HG03064 (cell line): ENCODE measurements around the gene NMUR1.

Source experiments
- ATAC-seq: cut with Tn5 transposase; IDR thresholded peaks from one replicate; pipeline ENCODE4 v1.9.1; 2021; ENCODE audit warnings: low read depth; ENCODE audit not compliant: unreplicated experiment

The NMUR1 gene

DNA sequence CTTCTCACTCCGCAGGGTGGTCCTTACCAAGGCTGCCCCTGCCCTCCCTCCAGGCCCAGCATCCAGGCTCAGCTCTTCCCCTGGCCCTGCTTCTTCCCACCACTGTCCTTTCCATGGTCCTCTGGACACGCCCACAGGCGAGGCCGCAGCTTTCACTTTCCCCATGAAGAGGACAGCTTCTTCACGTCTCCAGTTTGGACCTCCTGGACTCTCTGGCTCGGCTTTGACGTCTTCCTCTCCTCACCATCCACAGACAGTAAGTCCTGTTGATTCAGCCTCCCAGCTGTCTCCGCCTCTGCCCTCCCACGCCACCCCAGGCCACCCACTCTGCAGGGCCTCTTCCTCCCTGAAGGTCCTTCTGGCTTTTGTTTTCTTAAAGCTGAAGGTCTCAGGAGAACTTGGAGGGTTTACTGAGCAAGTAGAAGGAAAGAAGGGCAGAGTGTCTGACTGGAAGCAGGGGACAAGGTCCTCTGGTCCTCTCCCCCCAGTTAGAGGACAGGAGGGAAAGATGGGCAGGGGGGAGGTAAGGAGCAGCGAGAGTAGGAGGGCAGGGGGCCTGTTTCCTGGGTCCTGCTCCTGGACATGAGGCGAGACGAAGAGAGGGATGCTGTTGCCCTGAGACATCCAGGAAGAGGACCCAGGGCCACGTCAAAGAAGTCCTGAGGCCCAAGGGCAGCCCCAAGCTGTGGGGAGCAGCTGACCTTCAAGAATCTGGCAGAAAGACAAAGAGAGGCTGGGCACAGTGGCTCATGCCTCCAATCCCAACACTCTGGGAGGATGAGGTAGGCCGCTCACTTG lies 24.7 kb upstream of the NMUR1 start:
- ATAC-seq, result no peak

DNA sequence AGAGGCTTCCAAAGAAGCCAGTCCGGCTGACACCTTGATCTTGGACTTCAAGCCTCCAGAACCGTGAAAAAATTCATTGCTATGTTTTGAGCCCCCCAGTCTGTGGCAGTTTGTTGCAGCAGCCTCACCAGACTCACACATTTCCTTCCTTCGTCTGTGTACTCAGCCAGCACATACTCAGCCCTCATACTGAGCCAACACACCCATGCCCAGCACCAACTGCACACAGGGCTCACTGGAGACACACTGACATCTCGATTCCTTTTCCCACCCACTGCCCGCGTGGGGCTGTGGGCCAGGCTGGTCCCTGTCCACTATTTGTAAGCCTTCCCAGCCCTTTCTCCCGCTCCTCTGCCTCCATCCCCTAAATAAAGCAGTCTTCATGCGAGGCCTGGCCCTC lies 24.1 kb upstream of the NMUR1 start:
- ATAC-seq, result no peak

DNA sequence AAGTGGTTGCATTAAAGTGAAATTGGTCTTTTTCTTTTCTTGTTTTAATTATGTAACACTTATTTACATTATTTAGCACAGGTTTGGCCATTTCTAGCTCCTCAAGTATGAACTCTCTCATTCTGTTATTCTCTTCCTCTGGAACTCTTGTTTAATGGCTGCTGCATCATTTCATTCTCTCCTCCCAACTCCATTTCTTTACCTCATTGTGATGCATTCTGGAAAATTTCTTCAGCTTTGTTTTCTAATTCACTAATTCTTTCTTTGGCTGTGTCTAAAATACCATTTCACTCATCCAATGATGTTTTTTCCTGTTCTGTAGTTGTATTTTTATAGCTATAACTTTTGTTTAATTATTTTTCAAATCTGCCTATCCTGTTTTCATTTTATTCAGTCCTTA lies 22.5 kb upstream of the NMUR1 start:
- ATAC-seq, result no peak

DNA sequence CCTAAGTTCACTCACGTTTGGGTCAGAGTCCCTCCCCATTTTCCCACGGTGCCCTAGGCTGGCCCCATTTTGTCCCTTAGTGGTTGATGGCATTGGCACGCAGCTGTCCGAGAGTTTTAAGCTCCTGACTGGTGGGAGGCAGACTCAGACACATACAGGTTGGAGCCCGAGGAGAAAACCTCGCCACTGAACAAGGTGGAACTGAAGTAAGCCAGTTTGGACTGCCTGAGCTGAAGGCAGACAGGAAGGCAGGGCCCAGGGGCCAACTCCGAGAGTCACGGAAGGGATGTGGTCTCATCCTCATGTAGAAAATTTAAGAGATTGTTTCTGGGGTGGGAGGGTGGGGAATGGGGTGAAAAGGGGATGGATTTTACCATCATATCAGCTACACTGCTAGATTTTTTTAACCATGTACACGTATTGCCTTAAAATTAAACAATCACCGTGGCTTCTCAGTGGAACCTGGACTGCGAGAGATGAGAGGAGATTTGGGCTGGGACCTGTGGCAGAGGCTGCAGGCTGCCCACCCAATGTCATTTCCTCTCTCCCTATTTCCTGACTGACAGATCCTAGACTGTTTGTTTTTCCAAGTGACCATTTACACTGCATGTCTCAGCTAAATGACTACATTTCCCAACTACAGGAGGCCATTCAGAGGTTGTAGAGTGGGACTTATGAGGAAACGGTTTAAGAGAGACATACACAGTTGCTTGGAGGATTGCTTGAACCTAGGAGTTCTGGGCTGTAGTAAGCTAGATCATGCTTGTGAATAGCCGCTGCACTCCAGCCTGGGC lies 19.4 kb upstream of the NMUR1 start:
- ATAC-seq, result no peak

DNA sequence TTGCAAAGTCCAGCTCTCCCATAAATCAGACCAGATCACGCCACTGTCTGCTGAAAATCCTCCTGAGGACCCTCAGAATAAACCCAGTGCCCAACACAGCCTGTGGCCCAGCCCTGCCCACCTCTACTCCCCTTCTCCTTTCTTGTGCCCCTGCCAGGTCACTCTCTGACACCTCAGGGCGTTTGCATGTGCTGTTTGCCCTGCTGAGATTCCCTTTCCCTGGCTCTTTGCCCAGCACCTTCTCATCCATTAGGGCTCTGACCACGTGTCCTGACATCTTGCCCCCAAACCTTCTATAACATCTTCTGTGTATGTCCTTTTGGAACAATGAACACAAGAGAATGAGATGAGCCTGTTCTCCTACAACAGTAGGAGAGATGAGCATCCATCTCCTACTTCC lies 18.5 kb upstream of the NMUR1 start:
- ATAC-seq, result no peak

DNA sequence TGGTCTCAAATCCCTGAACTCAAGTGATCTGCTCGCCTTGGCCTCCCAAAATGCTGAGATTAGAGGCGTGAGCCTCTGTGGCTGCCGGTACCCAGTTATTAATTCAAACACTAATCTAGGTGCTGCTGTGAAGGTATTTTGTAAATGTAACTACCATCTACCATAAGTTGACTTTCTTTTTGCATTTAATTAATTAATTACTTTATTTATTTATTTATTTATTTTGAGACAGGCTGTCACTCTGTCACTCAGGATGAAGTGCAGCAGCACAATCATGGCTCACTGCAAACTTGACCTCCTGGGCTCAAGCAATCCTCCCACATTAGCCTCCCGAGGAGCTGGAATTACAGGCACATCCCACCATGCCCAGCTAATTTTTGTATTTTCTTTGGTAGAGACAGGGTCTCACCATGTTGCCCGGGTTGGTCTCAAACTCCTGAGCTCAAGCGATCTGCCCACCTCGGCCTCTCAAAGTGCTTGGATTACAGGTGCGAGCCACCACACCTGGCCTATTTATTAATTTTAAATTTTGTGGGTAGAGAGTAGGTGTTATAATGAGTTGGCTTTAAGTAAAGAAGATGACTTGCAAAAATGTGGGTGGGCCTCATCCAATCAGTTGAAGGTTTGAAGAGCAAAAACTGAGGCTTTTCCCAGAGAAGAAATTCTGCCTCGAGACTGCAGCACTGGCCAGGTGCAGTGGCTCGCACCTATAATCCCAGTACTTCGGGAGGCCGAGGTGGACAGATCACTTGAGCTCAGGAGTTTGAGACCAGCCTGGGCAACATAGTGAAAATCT lies 17.3 kb upstream of the NMUR1 start:
- no peak for ATAC-seq

DNA sequence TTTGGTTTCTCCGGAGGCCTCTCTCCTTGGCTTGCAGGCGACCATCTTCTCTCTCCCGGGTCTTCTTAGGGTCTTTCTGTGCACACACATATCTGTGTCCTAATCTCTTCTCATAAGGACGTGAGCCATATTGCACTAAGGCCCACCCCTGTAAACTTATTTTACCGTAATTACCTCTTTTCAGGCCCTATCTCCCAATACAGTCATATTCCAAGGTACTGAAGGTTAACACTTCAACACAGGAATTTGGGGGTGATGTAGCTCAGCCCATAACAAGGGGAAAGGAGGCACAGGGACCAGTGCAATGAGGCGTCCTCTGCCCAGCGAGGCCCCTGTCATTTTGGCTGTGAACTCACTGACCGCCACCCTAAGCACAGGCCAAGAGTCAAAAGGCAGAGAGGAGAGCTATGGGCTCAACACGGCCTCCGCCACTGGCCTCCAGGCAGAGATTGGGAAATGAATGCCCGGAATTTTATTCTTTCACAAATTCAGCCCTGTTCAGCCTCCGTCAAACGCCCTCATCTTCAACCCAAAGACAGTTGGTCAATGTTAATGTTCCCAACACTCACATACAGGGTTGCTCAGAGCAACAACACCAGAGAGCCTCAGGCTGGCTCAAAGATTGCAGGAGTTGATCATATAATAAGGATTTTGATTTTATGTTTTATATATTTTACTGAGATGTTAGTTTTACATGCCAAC lies 15.9 kb upstream of the NMUR1 start:
- no peak for ATAC-seq

DNA sequence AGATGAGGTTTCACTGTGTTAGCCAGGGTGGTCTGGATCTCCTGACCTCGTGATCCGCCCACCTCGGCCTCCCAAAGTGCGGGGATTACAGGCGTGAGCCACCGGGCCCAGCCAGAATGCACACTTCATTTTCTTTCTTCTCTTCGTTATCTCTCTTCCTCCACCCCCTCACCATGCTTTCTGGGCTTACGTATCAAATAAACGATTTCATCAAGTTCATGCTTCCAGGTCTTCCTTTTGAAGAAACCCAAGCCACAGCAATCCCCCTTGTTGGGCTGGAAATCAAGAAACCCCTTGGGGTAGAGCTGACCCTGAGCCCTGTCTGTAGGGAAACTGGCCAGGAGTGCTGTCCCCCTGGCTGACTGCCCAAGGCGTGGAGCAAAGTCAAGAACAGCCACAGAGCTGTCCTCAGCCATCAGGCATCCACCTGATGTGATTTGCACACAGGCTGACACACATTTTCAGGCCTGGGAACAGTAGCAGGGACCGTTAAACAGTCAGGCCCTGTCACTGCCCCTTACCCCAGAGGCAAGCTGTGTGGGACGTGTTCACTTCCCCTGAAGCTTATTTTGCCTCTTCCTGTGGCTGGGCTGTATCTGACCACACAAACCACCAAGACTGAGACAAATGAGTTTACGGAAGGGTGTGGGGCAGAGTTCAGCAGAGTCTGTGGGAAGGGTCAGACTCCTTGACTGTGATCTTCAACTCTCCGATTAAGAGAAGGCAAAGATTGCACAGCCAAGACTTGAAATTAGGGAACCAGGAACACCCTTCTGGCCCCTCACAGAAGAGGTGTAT lies 15.1 kb upstream of the NMUR1 start:
- ATAC-seq, result peak; percentile 99

DNA sequence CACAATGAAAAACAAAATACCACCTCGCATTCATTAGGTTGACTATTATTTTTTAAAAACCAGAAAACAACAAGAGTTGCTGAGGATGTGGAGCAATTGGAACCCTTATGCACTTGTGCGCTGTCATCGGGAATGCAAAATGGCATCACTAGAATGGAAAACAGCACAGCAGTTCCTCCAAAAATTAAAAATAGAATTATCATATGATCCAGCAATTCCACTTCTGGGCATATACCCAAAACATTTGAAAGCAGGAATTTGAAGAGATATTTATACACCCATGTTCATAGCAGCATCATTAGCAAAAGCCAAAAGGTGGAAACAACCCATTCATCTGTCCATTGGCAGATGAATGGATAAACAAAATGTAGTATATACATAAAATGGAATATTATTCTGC lies 11.9 kb upstream of the NMUR1 start:
- ATAC-seq, result no peak

DNA sequence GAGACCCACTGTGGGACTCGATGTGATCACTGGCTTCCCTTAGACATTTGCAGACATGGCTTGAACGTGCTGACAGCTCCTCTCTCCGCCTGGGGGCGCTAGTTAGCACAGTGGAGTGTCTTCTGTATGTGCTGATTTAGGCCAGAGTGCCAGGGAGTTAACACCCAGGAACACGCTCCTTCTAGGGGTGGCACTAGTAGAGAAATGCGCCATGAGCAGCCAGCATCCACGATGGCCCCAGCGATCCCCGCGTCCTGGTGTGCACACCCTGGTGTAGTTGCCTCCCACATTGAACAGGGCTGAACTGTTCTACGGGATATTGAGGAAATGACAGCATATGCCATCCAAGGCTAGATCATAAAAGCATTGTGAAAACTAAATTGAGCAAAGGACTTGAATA lies 11.4 kb upstream of the NMUR1 start:
- ATAC-seq, result no peak

DNA sequence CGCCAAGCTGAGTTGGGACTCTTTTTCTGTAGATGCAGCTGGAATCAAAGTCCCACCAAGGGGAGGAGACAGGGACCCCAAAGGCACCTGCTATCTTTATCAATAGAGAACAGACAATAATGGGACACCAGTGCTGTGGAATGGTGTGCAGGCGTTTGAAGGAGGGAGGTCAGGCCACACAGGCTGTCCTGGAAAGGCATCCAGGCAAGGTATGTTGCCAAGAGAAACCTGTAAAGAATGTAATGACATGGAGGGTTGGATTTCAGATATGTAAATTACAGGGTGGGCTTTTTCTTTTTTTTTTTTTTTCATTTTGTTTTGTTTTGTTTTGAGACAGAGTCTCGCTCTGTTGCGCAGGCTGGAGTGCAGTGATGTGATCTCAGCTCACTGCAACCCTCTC lies 9.7 kb upstream of the NMUR1 start:
- no peak for ATAC-seq

DNA sequence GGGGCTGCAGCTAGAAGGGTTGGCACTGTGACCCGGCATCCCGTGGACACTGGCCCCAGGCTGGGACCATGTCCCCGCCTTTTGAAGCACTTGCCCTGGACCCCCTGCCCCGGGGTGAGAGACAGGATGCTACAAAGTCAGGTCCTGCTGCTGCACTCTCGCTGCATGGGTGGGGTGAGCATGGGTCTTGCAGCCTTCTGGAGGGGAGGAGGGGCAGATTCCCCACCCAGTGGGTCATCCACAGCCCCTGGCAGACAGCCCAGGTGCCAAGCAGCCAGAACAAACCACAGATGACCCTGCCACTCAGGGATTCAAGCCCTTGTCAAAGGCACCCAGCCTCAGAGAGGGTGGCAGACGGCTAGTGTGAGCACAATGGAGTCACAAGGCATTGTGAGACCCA lies 5.7 kb upstream of the NMUR1 start:
- ATAC-seq, result no peak

DNA sequence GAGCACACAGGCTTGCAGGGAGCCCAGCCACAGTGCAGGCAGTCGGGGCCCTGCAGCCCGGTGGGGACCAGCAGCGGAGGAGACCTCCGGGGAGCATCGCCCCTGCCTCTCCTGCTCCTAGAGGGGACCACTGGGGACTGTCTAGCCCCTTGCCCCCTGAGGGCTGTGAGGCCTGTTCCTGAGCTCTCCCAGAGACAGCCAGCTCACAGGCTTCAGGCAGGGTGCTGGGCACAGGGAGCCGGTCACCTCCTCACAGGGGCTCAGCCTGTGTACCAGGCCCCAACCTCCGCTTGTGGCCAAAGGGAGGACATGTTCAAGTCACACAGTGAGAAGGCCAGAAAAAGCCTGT lies 3.5 kb upstream of the NMUR1 start:
- ATAC-seq, result no peak

DNA sequence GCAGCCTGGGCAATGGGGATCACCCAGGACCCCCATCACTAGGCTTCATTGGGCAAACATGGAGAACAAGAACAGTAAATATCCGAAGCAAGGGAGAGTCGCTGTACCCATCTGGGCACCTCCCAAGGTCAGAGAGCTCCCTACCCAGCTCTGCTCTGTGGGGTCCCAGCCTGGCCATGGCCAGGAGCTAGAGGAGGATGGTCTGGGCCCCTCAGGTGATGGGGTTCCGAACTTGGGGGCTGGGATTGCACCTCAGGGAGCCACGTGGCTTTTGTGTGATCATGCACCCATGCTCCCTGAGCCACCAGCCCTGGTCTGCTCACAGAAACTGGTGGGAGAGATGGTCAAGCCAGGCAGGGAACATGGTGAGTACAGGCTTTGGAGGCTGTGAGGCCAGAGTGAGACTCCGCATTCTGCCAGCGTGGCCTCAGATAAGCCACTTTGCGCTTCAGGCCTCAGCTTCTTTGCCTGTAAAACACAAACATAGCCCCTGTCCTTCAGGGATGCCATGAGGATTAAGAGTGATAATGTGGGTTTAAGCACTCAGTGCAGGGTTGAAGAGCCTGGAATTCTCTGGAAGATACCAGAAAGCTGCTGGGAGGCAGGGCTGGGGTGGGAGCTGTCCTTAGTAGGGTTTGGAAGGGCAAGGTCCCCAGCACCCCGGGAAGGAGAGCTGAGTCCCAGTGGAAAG lies 3.0 kb upstream of the NMUR1 start:
- ATAC-seq, result no peak

DNA sequence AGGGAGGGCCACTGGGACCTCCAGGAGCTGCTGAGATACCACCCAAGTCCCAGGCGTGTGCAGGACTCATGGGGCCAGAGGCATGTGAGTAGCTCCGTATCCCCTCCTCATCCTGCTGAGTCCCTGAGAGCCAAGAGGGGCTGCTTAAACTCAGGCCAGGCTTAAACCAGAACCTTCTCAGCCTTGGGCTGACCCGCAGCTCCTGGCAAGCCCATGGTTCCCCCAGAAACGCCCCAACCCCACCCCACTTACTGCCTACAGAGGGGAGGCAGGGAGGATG lies 2.5 kb upstream of the NMUR1 start:
- no peak for ATAC-seq

DNA sequence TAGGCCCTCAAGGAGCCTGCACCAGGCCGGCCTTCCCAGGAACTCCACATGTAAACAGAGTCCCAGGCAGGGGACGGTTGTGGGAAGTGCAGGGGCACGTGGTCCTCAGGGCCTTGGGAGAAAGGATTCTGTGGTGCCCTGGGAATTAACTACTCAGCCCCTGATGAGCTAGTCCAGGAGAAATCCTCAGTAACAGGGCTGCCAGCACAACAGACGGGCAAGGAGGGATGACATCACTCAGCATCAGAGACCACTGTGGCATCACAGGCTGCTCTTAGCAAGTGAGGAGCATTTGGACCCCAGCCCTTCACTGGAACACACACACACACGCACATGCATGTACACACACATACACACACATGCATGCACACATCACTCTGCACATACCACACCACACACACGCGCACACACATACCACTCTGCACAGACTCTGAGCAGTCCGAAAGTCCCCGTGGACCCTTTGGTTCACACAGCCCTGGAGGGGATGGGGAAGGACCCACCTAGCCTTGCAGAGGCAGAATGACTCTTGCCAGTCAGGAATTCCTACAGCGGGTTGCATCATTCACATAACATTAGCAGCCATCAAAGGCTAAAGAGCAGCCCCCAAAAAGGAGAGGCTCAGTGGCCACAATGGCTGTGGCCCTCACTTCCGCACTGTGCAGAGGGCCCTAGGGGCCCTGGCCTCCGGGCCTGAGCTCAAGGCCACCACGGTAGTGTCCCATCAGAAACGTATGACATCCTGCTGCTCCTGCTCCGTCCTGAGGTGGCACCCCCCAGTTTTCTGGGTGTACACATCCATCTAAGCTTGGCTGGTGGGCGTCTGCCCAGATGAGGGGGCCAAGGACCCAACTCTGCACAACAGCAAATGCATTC lies 1.9 kb upstream of the NMUR1 start:
- no peak for ATAC-seq

DNA sequence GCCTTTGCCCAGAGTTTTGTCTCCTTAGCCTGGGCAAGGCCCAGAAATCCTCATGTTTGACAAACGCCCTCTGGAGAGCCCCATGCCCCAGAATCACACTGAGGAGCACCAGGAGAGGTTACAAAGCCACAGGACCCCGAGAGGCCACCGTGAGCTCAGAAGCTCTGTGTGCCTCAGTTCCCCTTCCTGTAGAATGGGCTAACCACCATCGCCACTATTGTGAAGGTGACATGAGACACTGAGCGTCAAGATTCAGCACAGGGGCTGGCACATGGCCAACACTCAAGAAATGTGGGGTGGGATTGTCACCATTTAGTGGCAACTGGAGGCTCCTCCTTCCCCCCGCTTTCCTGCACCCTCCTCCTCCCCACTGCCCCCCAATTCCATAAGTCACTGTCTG lies 1.2 kb upstream of the NMUR1 start:
- no peak for ATAC-seq

DNA sequence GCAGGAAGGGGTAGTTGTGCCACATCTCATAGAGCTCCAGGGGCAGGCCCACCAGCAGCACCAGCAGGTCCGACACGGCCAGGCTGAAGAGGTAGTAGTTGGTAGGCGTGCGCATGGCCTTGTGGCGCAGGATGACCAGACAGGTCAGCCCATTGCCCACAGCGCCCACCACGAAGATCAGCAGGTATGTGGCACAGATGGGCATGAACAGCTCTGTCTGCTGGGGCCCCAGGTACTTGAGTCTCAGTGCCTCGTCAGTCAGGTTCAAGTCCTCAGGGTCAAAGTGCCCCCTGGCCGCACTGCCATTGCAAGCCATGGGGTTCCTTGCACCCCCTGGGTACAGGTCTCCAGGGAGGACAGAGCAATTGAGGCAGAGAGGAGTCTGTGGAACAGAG lies 1.6 kb downstream of the NMUR1 start:
- ATAC-seq, result no peak
